ENCODE measurements around the gene ESYT2. TPM values are rescaled to one million over a fixed set of nuclear protein-coding genes. Genes with fewer than 3 reads are reported as not detected.

Gene ESYT2
- total RNA-seq, 1 experiment from 2014 or later, result 78.6 TPM

- ChIA-PET CTCF (interaction anchor here (1.0 to 1.2 kb wide), 2 partner anchors 38 to 42 kb away, joined by 4 to 5 read pairs; partner anchors contain the start of gene DYNC2I1), POLR2A (interaction anchor here (0.6 to 6.4 kb wide), 10 partner anchors 8 to 386 kb away, joined by 3 to 112 read pairs (median 12); partner anchors contain the start of genes DYNC2I1 and ESYT2)
- peaks cover 20% of the 10 kb centered on the region for H3K36me3 Mint-ChIP-seq (ENCODE audit: insufficient read depth, unreplicated experiment)
- no peaks in the 10 kb centered on the region for H3K9me3 Mint-ChIP-seq (ENCODE audit: unreplicated experiment)
- intact Hi-C loops (cut with micrococcal nuclease), result loop anchor here (1.0 kb wide), 1 partner anchor 9 kb away; no protein-coding TSS in a partner anchor
- H3K4me3 Mint-ChIP-seq (ENCODE audit: unreplicated experiment), result peak overlapping the region; percentile 76
- no peak for TF ChIP-seq CTCF (IDR thresholded peaks at IDR 0.05; ENCODE audit: unreplicated experiment)
- H3K27me3 Mint-ChIP-seq (ENCODE audit: insufficient read depth, unreplicated experiment), result no peaks in the 10 kb centered on the region
- peak; percentile 97 for DNase-seq (ENCODE audit: unreplicated experiment)
- peak overlapping the region; percentile 99 for H3K27ac Mint-ChIP-seq (ENCODE audit: low read depth, unreplicated experiment)
- H3K4me1 Mint-ChIP-seq (ENCODE audit: insufficient read depth, unreplicated experiment), result peaks cover 60% of the 10 kb centered on the region
- BruUV-seq (replicated peaks), result TSS peak; percentile 84
Observed at GRCh38 chr7:158818325-158819213, 10.7 kb downstream of the ESYT2 start.

DNA sequence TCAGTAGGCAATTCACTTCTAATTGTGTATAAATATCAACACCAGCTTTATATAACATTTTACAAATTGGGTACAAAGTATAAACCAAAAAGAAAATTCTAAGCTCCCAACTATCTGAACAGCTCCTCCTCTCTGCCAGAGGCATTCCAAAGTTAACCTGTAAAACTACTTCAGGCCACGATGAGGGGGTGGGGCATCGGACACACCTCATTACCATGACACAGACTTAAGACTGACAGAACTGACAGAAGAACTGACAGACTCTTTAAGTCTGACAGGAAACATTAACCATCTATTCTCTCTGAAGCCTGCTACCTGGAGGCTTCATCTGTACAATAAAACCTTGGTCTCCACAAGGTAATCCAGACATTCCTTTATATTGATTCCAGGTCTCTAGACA is 12.3 kb downstream of the ESYT2 start:
- Mint-ChIP-seq H3K4me3 (ENCODE audit: unreplicated experiment) (peak overlapping the region; percentile 76), H3K27ac (ENCODE audit: low read depth, unreplicated experiment) (peak overlapping the region; percentile 99), H3K9me3 (ENCODE audit: unreplicated experiment) (no peaks in the 10 kb centered on the region), H3K36me3 (ENCODE audit: insufficient read depth, unreplicated experiment) (peaks cover 20% of the 10 kb centered on the region), H3K27me3 (ENCODE audit: insufficient read depth, unreplicated experiment) (no peaks in the 10 kb centered on the region), H3K4me1 (ENCODE audit: insufficient read depth, unreplicated experiment) (peaks cover 73% of the 10 kb centered on the region)
- BruUV-seq (replicated peaks), result no TSS peak
- ChIA-PET CTCF (interaction anchor here (0.8 to 2.2 kb wide), 6 partner anchors 10 to 160 kb away, joined by 3 to 10 read pairs (median 5); partner anchors contain the start of gene DYNC2I1), POLR2A (interaction anchor here (0.6 to 6.4 kb wide), 10 partner anchors 9 to 206 kb away, joined by 3 to 112 read pairs (median 4); partner anchors contain the start of gene ESYT2)
- no peak for TF ChIP-seq CTCF (IDR thresholded peaks at IDR 0.05; ENCODE audit: unreplicated experiment)
- DNase-seq (ENCODE audit: unreplicated experiment), result peak; percentile 58
- intact Hi-C loops (cut with micrococcal nuclease), result no loop called here

- peaks cover 26% of the 10 kb centered on the region for H3K36me3 Mint-ChIP-seq (ENCODE audit: insufficient read depth, unreplicated experiment)
- H3K4me3 Mint-ChIP-seq (ENCODE audit: unreplicated experiment), result peak overlapping the region; percentile 76
- no peaks in the 10 kb centered on the region for H3K27me3 Mint-ChIP-seq (ENCODE audit: insufficient read depth, unreplicated experiment)
- no peak for TF ChIP-seq CTCF (IDR thresholded peaks at IDR 0.05; ENCODE audit: unreplicated experiment)
- CTCF ChIA-PET, result interaction anchor here (0.5 to 2.2 kb wide), 10 partner anchors 9 to 1923 kb away, joined by 3 to 10 read pairs (median 4); partner anchors contain the start of gene DYNC2I1
- peak overlapping the region; percentile 99 for H3K27ac Mint-ChIP-seq (ENCODE audit: low read depth, unreplicated experiment)
- no TSS peak for BruUV-seq (replicated peaks)
- intact Hi-C loops (cut with micrococcal nuclease), result no loop called here
- POLR2A ChIA-PET, result interaction anchor here (0.6 to 6.4 kb wide), 8 partner anchors 8 to 207 kb away, joined by 3 to 112 read pairs (median 6); partner anchors contain the start of gene ESYT2
- H3K4me1 Mint-ChIP-seq (ENCODE audit: insufficient read depth, unreplicated experiment), result peaks cover 73% of the 10 kb centered on the region
- no peak for DNase-seq (ENCODE audit: unreplicated experiment)
- no peaks in the 10 kb centered on the region for H3K9me3 Mint-ChIP-seq (ENCODE audit: unreplicated experiment)
Observed at GRCh38 chr7:158816271-158816670, 13.0 kb downstream of the ESYT2 start.

GRCh38 chr7:158815800-158816128 is 13.5 kb downstream of the ESYT2 start:
- TF ChIP-seq CTCF (IDR thresholded peaks at IDR 0.05; ENCODE audit: unreplicated experiment), result no peak
- H3K9me3 Mint-ChIP-seq (ENCODE audit: unreplicated experiment), result no peaks in the 10 kb centered on the region
- peak overlapping the region; percentile 76 for H3K4me3 Mint-ChIP-seq (ENCODE audit: unreplicated experiment)
- H3K27me3 Mint-ChIP-seq (ENCODE audit: insufficient read depth, unreplicated experiment), result no peaks in the 10 kb centered on the region
- H3K27ac Mint-ChIP-seq (ENCODE audit: low read depth, unreplicated experiment), result peak overlapping the region; percentile 99
- H3K36me3 Mint-ChIP-seq (ENCODE audit: insufficient read depth, unreplicated experiment), result peaks cover 28% of the 10 kb centered on the region
- BruUV-seq (replicated peaks), result no TSS peak
- POLR2A ChIA-PET, result interaction anchor here (1.2 to 6.4 kb wide), 5 partner anchors 8 to 14 kb away, joined by 3 to 112 read pairs (median 4); partner anchors contain the start of gene ESYT2
- no peak for DNase-seq (ENCODE audit: unreplicated experiment)
- intact Hi-C loops (cut with micrococcal nuclease), result no loop called here
- H3K4me1 Mint-ChIP-seq (ENCODE audit: insufficient read depth, unreplicated experiment), result peaks cover 74% of the 10 kb centered on the region
- CTCF ChIA-PET, result interaction anchor here (0.5 to 2.2 kb wide), 9 partner anchors 8 to 1922 kb away, joined by 3 to 10 read pairs (median 5); no protein-coding TSS in a partner anchor

All from MCF 10A (cell line).